MM.1S (cell line): Measurements from ENCODE around the gene RWDD3.

Source experiments
- EZH2 ChIP-seq: fragments of 300-600 bp; sonication (generic); optimal IDR thresholded peaks from 2 replicates; pipeline ENCODE3; 2017; ENCODE audit warnings: low read depth, mild to moderate bottlenecking, antibody characterized with exemption, low read length, mixed read lengths
- EZH2phosphoT487 ChIP-seq: fragments of 300-600 bp; sonication (generic); IDR thresholded peaks from 2 replicates; pipeline ENCODE4 v1.6.1; 2018; ENCODE audit warnings: antibody characterized with exemption, low read length

GRCh38 chr1:95219407-95219806 is 14.6 kb upstream of the RWDD3 start:
- TF ChIP-seq EZH2phosphoT487 (no peak), EZH2 (no peak)
